Measurements from ENCODE around the gene RGS12. TPM values are rescaled to one million over a fixed set of nuclear protein-coding genes. Genes with fewer than 3 reads are reported as not detected.

The RGS12 gene
- total RNA-seq, 4 donors from 2014 or later: 9.1 to 22.6 (median 21.1) TPM

GRCh38 chr4:3263053-3263875, 29.6 kb upstream of the RGS12 start:
- Histone ChIP-seq H3K4me1 (no peaks in the 10 kb centered on the region), H3K36me3 (no peaks in the 10 kb centered on the region), H3K27ac (no peak overlapping the region), H3K9me3 (no peaks in the 10 kb centered on the region), H3K27me3 (no peaks in the 10 kb centered on the region), H3K4me3 (no peak overlapping the region)
- TF ChIP-seq CTCF (IDR thresholded peaks at IDR 0.05 in 4 of 5, conservative IDR thresholded peaks at IDR 0.05 in 1 of 5) (no peak), POLR2A (IDR thresholded peaks at IDR 0.05) (no peak)
- ATAC-seq (no peak), DNase-seq (no peak)
- intact Hi-C loops (cut with DNase I; ENCODE audit: low total_unique reads) (no loop called here), in situ Hi-C loops (cut with MboI; ENCODE audit: low sequenced_read_pairs in 4 of 4) (no loop called here)

- Histone ChIP-seq H3K4me3 (no peak overlapping the region), H3K36me3 (no peaks in the 10 kb centered on the region), H3K9me3 (no peaks in the 10 kb centered on the region), H3K27ac (no peak overlapping the region), H3K4me1 (no peaks in the 10 kb centered on the region), H3K27me3 (no peaks in the 10 kb centered on the region)
- in situ Hi-C loops (cut with MboI; ENCODE audit: low sequenced_read_pairs in 4 of 4) (no loop called here), intact Hi-C loops (cut with DNase I; ENCODE audit: low total_unique reads) (no loop called here)
- TF ChIP-seq POLR2A (IDR thresholded peaks at IDR 0.05) (no peak), CTCF (IDR thresholded peaks at IDR 0.05 in 4 of 5, conservative IDR thresholded peaks at IDR 0.05 in 1 of 5) (no peak)
- no peak for ATAC-seq
- DNase-seq: no peak
These were observed 29.0 kb upstream of the RGS12 start for GRCh38 chr4:3263876-3264193.

GRCh38 chr4:3266076-3266475, 26.7 kb upstream of the RGS12 start:
- Histone ChIP-seq H3K4me3 (no peak overlapping the region), H3K27me3 (no peaks in the 10 kb centered on the region), H3K36me3 (no peaks in the 10 kb centered on the region), H3K4me1 (peaks cover 13 to 15% of the 10 kb centered on the region in 2 donors), H3K9me3 (no peaks in the 10 kb centered on the region), H3K27ac (no peak overlapping the region)
- in situ Hi-C loops (cut with MboI; ENCODE audit: low sequenced_read_pairs in 4 of 4): no loop called here
- intact Hi-C loops (cut with DNase I; ENCODE audit: low total_unique reads): no loop called here
- DNase-seq (no peak), ATAC-seq (no peak)
- TF ChIP-seq POLR2A (IDR thresholded peaks at IDR 0.05) (no peak), CTCF (IDR thresholded peaks at IDR 0.05 in 4 of 5, conservative IDR thresholded peaks at IDR 0.05 in 1 of 5) (no peak)

- H3K4me1 ChIP-seq: peaks cover 13 to 15% of the 10 kb centered on the region in 2 donors
- intact Hi-C loops (cut with DNase I; ENCODE audit: low total_unique reads) (no loop called here), in situ Hi-C loops (cut with MboI; ENCODE audit: low sequenced_read_pairs in 4 of 4) (no loop called here)
- no peak overlapping the region for H3K27ac ChIP-seq
- DNase-seq (no peak), ATAC-seq (no peak)
- H3K36me3 ChIP-seq: no peaks in the 10 kb centered on the region
- TF ChIP-seq CTCF (IDR thresholded peaks at IDR 0.05 in 4 of 5, conservative IDR thresholded peaks at IDR 0.05 in 1 of 5) (no peak), POLR2A (IDR thresholded peaks at IDR 0.05) (no peak)
- H3K4me3 ChIP-seq: no peak overlapping the region
- no peaks in the 10 kb centered on the region for H3K9me3 ChIP-seq
- H3K27me3 ChIP-seq: no peaks in the 10 kb centered on the region
These were observed 25.0 kb upstream of the RGS12 start for GRCh38 chr4:3267576-3268394.

Data from gastrocnemius medialis (tissue), 4 donors.